ENCODE data around the gene GNGT1.

DNA sequence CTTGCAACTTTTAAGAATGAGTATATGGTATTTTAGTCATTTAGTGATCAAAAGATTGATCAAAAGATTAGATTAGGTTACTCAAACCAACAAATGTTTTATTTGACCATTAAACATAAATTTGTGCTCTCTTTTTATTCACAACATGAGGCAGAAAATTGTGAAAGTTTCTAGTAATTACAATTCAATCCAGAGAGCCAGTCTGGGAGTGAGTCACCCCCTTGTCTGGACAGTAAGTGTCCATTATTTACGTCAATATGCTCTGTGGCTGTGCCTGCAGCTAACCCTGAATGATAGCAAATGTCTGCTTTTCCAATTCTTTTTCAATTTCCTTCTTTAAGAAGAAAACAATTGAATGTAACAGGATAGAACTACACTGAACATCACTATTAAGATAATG lies 43.1 kb downstream of the GNGT1 start:
- no peak for TF ChIP-seq EP300 (conservative IDR thresholded peaks at IDR 0.05; ENCODE audit: poor library complexity, severe bottlenecking)
- no peak for TF ChIP-seq EZH2 (IDR thresholded peaks at IDR 0.05; ENCODE audit: borderline replicate concordance, insufficient read depth, low read length, poor library complexity, severe bottlenecking)
- TF ChIP-seq, protein P1, sequence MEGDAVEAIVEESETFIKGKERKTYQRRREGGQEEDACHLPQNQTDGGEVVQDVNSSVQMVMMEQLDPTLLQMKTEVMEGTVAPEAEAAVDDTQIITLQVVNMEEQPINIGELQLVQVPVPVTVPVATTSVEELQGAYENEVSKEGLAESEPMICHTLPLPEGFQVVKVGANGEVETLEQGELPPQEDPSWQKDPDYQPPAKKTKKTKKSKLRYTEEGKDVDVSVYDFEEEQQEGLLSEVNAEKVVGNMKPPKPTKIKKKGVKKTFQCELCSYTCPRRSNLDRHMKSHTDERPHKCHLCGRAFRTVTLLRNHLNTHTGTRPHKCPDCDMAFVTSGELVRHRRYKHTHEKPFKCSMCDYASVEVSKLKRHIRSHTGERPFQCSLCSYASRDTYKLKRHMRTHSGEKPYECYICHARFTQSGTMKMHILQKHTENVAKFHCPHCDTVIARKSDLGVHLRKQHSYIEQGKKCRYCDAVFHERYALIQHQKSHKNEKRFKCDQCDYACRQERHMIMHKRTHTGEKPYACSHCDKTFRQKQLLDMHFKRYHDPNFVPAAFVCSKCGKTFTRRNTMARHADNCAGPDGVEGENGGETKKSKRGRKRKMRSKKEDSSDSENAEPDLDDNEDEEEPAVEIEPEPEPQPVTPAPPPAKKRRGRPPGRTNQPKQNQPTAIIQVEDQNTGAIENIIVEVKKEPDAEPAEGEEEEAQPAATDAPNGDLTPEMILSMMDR (IDR thresholded peaks at IDR 0.05; ENCODE audit: poor library complexity, severe bottlenecking), result no peak
- no peak for TF ChIP-seq POLR2AphosphoS5 (IDR thresholded peaks at IDR 0.05)
